GM18498 (cell line): ENCODE results near the gene C2CD2.
A peak's percentile ranks its signal among the peaks of the same experiment; 100 is the strongest.
"Not testable (repeated sequence)": the region's sequence is repeated elsewhere in the genome, so short reads cannot be mapped to it uniquely, and the experiment has no call there.

Experiments
- ATAC-seq: cut with Tn5 transposase; IDR thresholded peaks from one replicate; pipeline ENCODE4 v1.9.1; 2021; ENCODE audit warnings: mild to moderate bottlenecking, moderate library complexity; ENCODE audit not compliant: unreplicated experiment

C2CD2 gene

DNA sequence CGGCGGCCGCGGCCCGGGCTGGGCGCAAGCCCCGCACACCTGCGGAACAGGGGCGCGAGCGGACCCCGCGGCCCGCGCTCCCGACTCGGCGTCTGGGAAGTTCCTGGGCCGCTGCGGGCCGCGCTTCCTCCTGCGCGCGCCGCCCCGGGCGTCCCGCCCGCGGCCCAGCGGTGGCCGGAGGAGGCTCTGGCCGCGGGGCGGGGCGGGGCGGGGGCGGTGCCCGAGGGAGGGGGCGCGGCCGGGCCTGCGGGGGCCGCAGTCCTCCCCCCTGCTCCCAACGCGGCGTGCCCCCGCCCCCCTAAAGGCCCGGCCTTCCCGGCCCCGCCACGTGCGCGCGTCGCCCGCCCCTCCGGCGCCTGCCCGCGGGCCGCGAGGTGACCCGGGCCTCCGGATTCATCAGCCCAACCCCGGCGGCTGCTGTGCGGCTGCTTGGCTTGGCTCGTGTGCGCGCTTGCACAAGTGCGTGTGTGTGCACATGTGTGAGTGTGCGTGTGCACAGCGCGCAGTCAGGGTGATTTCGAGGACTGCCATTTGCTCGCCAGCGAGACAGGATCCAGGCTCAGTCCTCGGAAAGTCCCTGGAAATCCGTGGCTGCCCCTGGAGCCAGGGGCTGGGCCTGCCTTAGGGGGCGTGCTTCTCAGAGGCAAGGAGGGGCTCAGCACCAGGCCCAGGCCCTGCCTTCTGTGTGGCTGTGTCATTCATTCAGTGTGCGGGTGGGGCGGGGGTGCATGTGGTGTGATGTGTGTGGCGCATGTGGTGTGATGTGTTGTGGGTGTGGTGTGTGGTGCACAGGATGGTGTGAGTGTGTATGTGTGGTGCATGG lies at the start of gene C2CD2:
TSS of gene C2CD2 (minus strand) at position 188 of the 823 bp plus-strand sequence. CDS start 370 bp downstream, outside the sequence.
- ATAC-seq, result peak; percentile 69

DNA sequence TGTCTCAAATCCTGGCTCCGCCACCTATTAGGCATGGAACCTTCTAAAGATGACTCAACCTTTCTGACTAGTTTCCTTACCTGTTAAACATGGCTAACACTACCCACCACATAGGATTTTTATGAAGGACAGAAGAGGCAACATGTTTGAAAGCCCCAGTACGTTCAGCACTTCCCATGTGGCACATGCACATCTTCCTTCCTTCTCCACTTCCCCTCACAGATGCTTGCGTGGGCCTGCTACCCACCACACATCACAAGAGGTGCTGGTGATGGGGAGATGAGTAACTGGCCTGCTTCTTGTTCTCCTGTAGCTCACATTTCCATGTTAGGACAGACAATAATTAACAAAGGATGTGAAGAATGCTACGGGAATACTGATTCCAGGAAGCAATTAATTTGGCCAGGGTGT lies 49.2 kb upstream of the C2CD2 start:
- ATAC-seq, result no peak

DNA sequence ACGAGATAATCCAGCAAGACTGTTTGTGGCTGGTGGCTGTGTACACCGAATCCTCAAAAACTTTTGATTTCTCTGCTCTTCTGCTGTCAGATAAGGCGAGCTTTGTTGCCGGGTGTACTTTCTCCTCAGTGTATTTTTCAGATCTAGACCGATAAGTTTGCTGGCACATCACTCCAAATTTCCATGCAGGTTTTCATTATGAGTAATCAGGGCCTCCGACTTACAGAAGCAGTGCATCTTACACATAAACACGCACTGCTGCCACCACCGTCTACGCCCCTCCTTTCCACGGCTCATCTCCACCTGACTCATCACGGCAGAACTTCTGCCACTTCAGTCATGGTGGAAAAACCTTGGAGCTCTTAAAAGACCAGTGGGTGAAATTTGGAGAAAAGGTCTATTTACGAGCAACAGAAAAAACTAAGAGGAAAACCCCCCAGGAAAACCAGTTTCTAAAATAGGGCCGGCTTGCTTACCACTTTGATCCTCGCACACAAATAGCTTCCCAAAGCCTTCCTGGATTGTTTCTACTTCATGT lies 48.7 kb upstream of the C2CD2 start:
- ATAC-seq, result peak; percentile 84

GRCh38 chr21:42001781-42002180 lies 48.0 kb upstream of the C2CD2 start:
- no peak for ATAC-seq

DNA sequence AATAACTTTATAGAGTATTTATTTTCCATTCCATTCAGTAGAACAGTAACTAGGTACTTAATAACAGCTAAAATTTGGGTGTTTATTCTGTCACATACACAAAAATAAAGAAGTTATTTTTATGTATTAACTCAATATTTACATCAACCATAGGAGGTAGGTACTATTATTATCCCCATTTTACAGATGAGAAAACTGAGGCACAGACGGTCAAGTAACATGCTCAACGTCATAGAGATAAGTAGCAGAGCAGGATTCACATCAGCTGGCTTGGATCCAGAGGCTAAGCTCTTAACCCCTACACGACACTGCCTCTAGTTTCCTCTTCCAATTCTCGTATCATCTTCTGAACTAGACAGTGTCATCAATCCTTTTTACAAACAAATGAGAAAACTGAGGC lies 47.1 kb upstream of the C2CD2 start:
- ATAC-seq, result no peak

GRCh38 chr21:41997657-41998056 lies 43.8 kb upstream of the C2CD2 start:
- ATAC-seq, result no peak

GRCh38 chr21:41995577-41995976 lies 41.8 kb upstream of the C2CD2 start:
- ATAC-seq, result no peak

GRCh38 chr21:41994613-41995012 lies 40.8 kb upstream of the C2CD2 start:
- ATAC-seq, result not testable (repeated sequence)

GRCh38 chr21:41993744-41994143 lies 39.9 kb upstream of the C2CD2 start:
- no peak for ATAC-seq

DNA sequence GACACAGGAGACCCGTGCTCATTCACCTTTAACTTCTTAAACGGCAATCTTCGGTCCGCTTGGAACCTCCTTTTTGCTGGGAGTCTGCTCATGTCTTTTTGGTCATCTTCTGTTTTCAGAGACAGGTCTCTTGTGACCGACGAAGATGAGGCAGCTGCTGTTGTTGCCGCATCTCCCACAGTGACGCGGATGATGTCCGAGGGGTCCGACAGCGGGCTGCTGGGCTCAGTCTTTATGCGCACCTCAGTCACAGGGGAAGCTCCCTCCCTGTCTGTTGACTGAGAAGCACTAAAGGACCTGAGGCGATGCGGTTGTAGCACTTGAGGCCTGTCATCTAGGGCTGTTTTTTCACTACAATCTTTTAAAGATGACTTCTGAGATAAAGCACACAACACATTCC lies 38.8 kb upstream of the C2CD2 start:
- no peak for ATAC-seq

DNA sequence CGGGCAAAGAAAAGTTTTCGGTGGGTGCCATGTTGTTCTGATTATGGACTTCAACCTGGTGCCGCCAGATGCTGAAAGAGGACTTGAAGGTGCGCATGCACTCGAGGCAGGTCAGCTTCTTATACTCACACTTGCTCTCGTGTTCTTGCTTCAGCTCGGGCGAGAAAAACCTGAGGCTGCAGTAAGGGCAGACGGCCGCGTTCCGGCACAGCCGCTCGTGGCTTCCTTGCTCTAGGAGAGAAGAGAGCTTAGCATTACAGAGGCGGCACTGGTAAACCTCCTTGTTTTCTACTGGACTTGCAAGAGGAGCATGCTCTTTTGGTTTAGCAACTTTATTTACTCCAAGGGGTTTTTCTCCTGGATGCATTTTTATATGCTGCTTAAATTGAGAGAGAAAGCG lies 37.8 kb upstream of the C2CD2 start:
- ATAC-seq, result no peak

DNA sequence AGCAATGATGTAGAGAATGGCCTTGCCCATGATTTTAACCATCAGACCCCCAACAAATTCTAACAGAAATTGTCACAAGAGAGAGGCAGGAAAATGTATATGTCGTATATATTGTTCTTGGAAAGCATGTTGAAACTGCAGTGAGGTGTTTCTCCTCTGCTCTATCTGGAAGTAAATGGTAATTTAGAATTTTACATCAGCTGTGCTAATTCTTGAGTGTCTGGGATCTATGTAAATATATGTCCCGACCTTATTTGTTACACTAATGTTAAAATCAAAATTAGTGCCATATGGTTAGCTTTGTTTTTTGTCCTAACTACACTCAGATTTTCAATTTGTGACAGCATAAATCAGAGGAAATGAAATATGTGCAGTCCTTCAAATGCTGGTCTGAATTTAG lies 35.9 kb upstream of the C2CD2 start:
- no peak for ATAC-seq

DNA sequence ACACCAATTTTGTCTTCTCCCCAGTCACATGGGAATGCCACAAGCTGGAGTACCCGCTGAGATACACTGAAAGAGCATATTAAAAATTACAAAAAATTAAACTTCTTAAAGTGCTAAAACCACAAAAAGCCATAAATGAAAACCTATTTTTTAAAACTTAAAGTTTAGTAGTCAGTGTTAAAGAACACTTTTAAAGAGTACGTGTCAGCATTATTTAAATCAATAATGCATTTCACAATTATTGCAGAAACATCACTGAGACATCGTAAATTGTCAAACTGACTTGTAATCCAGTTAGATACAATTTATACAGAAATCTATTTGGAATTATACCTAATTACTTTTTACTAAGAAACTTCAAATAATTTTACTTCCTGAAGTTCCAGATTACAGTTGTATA lies 33.5 kb upstream of the C2CD2 start:
- ATAC-seq, result no peak

GRCh38 chr21:41985662-41986416 lies 32.0 kb upstream of the C2CD2 start:
- no peak for ATAC-seq

DNA sequence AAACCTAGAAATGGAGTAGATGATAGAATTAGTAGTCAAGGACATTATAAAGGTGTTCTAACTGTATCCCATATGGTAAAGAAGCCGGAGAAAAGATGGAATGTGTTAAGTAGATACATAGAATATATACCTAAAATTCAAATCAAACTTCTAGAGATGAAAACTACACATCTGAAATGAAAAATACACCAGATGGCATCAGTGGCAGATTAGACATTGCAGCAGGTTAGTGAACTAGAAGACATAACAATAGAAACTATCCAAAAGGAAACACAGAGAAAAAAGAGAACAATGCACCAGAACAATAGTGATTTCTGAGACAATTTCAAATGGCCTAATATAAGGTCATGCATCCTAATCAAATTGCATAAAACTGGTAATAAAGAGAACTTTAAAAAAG lies 29.4 kb upstream of the C2CD2 start:
- ATAC-seq, result no peak

DNA sequence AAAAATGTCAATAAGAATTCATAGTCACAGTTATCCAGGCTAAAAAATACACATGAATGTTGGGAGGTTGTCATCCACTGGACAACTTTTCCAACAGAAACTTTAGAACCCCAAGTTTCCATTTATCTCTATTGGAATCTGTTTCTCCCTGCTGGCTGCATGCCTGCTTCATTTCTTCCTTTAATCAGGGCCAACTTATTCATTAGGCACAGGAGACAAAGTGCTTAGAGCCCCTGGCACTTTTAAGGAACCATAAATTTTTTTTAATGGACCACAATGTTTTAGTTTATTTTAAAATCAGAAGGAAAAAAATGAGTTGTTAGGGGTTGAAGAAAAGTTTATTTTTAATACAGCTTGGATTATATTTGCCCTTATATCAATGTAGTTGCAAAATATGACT lies 26.7 kb upstream of the C2CD2 start:
- no peak for ATAC-seq

DNA sequence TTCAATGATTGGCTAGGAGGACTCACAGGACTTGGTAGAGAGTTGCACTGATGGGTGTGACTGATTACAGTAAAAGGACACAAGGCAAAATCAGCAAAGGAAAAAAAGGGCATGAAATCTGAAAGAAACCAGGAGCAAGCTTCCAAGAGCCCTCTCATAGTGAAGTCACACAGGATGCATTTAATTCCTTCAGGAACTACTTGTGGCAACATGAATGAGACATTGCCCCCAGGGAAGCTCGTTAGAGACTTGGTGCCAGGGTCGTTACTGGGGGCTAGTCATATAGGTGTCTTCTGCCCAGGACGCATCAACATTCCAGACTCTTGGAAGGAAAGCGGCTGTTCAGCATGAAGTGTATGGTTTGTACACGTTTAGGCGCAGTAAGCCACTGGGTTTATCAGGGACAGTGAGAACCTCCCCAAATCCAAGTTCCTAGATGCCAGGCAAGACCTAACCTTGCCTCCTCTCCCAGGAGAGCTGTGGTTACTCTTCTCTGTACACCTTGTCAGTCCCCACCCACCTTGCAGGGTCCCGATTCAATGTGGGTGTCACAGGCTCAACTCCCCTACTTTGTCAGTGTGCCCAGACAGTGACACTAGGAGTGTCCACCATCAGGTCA lies 26.0 kb upstream of the C2CD2 start:
- no peak for ATAC-seq

GRCh38 chr21:41979335-41979734 lies 25.5 kb upstream of the C2CD2 start:
- ATAC-seq, result no peak

DNA sequence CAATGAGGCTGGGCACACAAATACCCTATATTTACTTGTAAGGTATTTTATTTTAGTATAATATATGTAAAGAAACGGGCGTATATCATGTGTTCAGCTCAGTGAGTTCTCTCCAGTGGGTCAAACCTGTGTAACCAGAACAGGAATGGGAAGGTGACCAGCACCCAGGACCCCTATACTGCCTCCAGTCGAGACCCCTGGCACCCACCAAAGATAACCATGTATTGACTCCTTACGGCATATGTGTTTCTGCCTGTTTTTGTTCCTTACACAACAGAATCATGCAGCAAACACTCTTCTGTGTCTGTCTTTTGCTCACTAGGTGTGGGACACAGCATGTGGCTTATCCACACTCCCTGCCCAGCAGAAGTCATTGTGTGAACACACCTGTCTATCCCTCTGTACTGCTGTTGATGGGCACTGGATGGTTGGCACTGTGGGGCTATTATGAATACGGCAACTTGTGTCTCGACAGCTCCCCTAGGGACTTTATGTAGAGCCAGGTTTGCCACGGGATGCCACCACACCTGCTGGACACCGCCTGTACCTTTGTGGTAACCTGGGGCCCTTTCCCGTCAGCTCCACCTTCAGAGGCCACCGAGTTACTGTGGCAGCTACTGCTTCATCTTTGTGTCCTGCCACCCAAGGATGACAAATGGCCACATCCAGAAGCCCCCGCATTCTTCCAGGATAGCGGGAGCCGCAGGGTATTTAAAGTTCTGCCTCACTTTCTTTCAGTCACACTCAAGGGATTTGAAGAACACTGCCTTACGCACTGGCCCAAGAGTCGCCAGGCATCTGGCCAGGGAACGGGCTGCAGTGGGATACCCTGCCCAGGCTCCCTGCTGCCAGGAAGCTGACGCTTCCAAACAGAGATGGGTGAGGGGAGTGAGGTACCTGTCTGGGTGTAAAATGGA lies 23.5 kb upstream of the C2CD2 start:
- ATAC-seq, result no peak

GRCh38 chr21:41976611-41977010 lies 22.8 kb upstream of the C2CD2 start:
- no peak for ATAC-seq
